Measurements from ENCODE around the gene OR5K2.

Gene OR5K2

GRCh38 chr3:98540346-98540745 lies 42.9 kb downstream of the OR5K2 start:
- Histone ChIP-seq H3K4me3 (no peak overlapping the region), H3K27ac (no peak overlapping the region)
- DNase-seq (ENCODE audit: low spot score), result no peak

DNA sequence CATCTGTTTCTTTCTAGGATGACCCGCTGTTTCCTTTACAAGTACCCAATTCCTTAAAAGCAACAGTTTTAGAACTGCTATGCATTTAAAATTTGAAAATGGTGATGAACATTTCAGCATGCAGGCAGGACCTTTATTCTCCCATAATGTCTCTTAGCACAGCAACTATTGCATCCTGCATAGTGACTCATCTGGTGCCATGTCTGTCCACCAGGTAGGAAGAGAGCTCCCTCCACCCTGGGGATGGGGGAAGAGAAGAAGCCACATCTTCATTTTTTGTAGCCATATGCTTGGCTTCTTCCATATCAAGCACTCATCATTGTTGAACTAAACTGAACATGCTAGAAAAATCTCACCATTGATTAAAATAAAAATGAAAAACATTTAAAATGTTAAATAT lies 44.2 kb downstream of the OR5K2 start:
- no peak for TF ChIP-seq CTCF (IDR thresholded peaks at IDR 0.05)
- H3K4me3 ChIP-seq, result no peak overlapping the region
- no peak for DNase-seq (ENCODE audit: low spot score)
- no peak overlapping the region for H3K27ac ChIP-seq

More at GRCh38 chr3:98540346-98540745, 42.9 kb downstream of the OR5K2 start:
- TF ChIP-seq CTCF (IDR thresholded peaks at IDR 0.05), result no peak

DNA sequence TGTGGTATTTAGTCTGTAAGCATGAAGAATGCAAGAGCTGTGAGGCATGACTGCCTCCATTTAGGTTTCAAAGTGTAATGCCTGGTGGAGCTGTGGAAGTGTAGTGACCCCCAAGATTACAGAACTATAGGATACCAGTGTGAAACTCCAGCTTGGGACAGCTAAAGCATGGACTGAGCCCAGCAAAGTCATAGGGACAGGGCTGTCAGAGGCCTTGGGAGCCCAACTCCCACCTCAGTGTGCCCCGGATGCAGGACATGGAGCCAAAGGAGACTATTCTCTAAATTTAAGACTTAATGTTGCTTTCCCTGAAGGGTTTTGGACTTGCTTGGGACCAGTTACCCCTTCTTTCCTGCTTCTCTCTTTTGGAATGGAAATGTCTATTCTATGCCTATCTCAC lies 45.1 kb downstream of the OR5K2 start:
- Histone ChIP-seq H3K27ac (no peak overlapping the region), H3K4me3 (no peak overlapping the region)
- TF ChIP-seq CTCF (IDR thresholded peaks at IDR 0.05), result no peak

DNA sequence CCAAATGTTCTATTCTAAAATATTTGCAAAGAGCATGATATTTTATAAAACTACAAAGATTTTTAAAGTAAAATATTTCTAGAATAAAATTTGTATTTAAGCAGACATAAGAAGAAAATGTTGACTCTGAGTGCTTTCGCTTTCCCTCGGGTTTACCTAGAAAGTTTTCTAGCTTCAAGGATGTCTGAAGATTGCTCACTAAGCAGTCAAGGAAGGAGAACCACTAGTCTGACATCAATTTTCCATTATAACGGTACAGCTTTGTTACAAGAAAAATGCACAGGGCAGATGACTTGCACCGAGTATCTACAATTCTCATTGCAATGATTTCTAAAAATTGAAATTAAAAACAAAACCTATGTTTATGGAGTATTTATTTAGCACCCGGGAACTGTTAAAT lies 48.5 kb downstream of the OR5K2 start:
- no peak for DNase-seq (ENCODE audit: low spot score)
- H3K27ac ChIP-seq, result no peak overlapping the region
- no peak for TF ChIP-seq CTCF (IDR thresholded peaks at IDR 0.05)
- no peak overlapping the region for H3K4me3 ChIP-seq

More for the DNA sequence above, 45.1 kb downstream of the OR5K2 start:
- no peak for DNase-seq (ENCODE audit: low spot score)

All from coronary artery (tissue), 2 donors.